K562 (cell line): ENCODE data around the gene HIVEP1. TPM values are rescaled to one million over a fixed set of nuclear protein-coding genes. Genes with fewer than 3 reads are reported as not detected.

Source experiments
- ATAC-seq: fragments of 200-7000 bp; cut with Tn5 transposase; 3 replicates; pipeline ENCODE4 v1.9.1; 2020; ENCODE audit warnings: moderate library complexity
- BruUV-seq: library from RNA; stranded (reverse); fragments of 400-500 nt; replicated peaks from 2 replicates; lab custom pipeline; 2021; lab: Mats Ljungman, UMichigan
- CTCF ChIA-PET: fragments of 300-600 bp; formaldehyde crosslinking; extraction: SDS; loops from one replicate; lab custom pipeline; 2021; ENCODE audit warnings: low intra/inter-chr PET ratio; lab: Yijun Ruan, JAX
- POLR2A ChIA-PET: fragments of 300-600, 350-650 bp; sonication (Branson Sonifier 250); formaldehyde crosslinking; extraction: SDS; loops from one replicate; lab custom pipeline; 2021; ENCODE audit warnings: antibody characterized with exemption, inconsistent platforms; lab: Yijun Ruan, JAX
- DNase-seq, 4 experiments: peaks; one replicate each; pipeline versions ENCODE4 v3.0.0 to v3.0.0-alpha.2; 2011 to 2018; ENCODE audit warnings: low spot score in 3 of 4, mixed read lengths in 3 of 4; ENCODE audit errors: extremely low read depth in 1 of 4
- FAIRE-seq: peaks from 2 replicates; lab custom pipeline; 2011; peaks lifted over from hg19 to GRCh38; lab: Jason Lieb, UNC
- H2AFZ ChIP-seq: 2 replicates; pipeline ENCODE4 v1.6.0; 2011; ENCODE audit warnings: low read depth, low read length, control low read depth, inconsistent platforms
- H3K27ac ChIP-seq: fragments of 200-600 bp; 3 replicates; pipeline ENCODE4 v1.8.0; 2011; ENCODE audit warnings: low read depth, mild to moderate bottlenecking, control low read depth, inconsistent platforms, low read length, moderate library complexity, mixed read lengths; ENCODE audit errors: extremely low read depth
- H3K27me3 ChIP-seq, 2 experiments: fragments of 300-600 bp in 1 of 2; 2 replicates in 1 of 2; 3 replicates in 1 of 2; pipeline versions ENCODE4 v1.6.0 to v1.8.0; 2011; ENCODE audit warnings: inconsistent platforms in 2 of 2, low read length in 2 of 2, mild to moderate bottlenecking in 1 of 2, mixed read lengths in 1 of 2, moderate library complexity in 1 of 2; ENCODE audit not compliant: control insufficient read depth in 2 of 2, insufficient read depth in 2 of 2
- H3K36me3 ChIP-seq: fragments of 300-600 bp; 3 replicates; pipeline ENCODE4 v1.8.0; 2011; ENCODE audit warnings: mild to moderate bottlenecking, low read length, inconsistent platforms; ENCODE audit not compliant: control insufficient read depth, insufficient read depth
- H3K4me1 ChIP-seq, 2 experiments: fragments of 200-600 bp in 1 of 2; replicated peaks in 1 of 2; 2 replicates in 1 of 2; 3 replicates in 1 of 2; pipeline versions ENCODE4 v1.5.1 to v1.8.0; 2011; ENCODE audit warnings: inconsistent platforms in 2 of 2, low read length in 2 of 2, mild to moderate bottlenecking in 1 of 2, mixed read lengths in 1 of 2, moderate library complexity in 1 of 2; ENCODE audit not compliant: control insufficient read depth in 2 of 2, insufficient read depth in 2 of 2
- H3K4me2 ChIP-seq: 2 replicates; pipeline ENCODE4 v1.6.1; 2011; ENCODE audit warnings: low read length, control low read depth, inconsistent platforms, mixed read lengths; ENCODE audit not compliant: insufficient read depth
- H3K4me3 ChIP-seq: fragments of 200-600 bp; sonication (generic), shearing (Covaris generic); 2 replicates; pipeline ENCODE4 v1.5.1; 2016; ENCODE audit warnings: control low read depth, inconsistent platforms
- H3K79me2 ChIP-seq: fragments of 200-600 bp; 3 replicates; pipeline ENCODE4 v1.8.0; 2011; ENCODE audit warnings: low read length, inconsistent platforms; ENCODE audit not compliant: control insufficient read depth, insufficient read depth
- H3K9ac ChIP-seq, 2 experiments: 2 replicates each; pipeline versions ENCODE4 v1.6.0 to v1.6.1; 2011; ENCODE audit warnings: low read depth in 2 of 2, low read length in 2 of 2, control low read depth in 1 of 2, inconsistent platforms in 1 of 2, mild to moderate bottlenecking in 1 of 2, mixed read lengths in 1 of 2; ENCODE audit not compliant: insufficient read depth in 1 of 2
- H3K9me1 ChIP-seq: one replicate; pipeline ENCODE4 v1.6.0; 2011; ENCODE audit warnings: inconsistent platforms, mild to moderate bottlenecking, low read length, moderate library complexity; ENCODE audit not compliant: control insufficient read depth, insufficient read depth
- H3K9me3 ChIP-seq: replicated peaks from 2 replicates; pipeline ENCODE4 v1.5.1; 2011; ENCODE audit warnings: low read depth, low read length, inconsistent platforms; ENCODE audit not compliant: control insufficient read depth, insufficient read depth
- H4K20me1 ChIP-seq: replicated peaks from 2 replicates; pipeline ENCODE4 v1.6.1; 2011; ENCODE audit warnings: low read length, inconsistent platforms, mixed read lengths; ENCODE audit not compliant: control insufficient read depth, insufficient read depth
- ASH1L ChIP-seq: fragments of 450-650 bp; IDR thresholded peaks from 2 replicates; pipeline ENCODE4 v1.6.1; 2018; ENCODE audit warnings: borderline replicate concordance, mild to moderate bottlenecking, low read depth; ENCODE audit not compliant: partially characterized antibody
- CBX1 ChIP-seq: sonication (generic); IDR thresholded peaks from 2 replicates; pipeline ENCODE4 v1.6.1; 2016; ENCODE audit warnings: antibody characterized with exemption, low read depth, mild to moderate bottlenecking
- CHAMP1 ChIP-seq: fragments of 450-650 bp; IDR thresholded peaks from 2 replicates; pipeline ENCODE4 v1.6.1; 2016; ENCODE audit warnings: mild to moderate bottlenecking
- CREB3L1 ChIP-seq: fragments of 450-650 bp; IDR thresholded peaks from 2 replicates; pipeline ENCODE4 v1.6.1; 2014; ENCODE audit warnings: low read depth, mild to moderate bottlenecking, moderate library complexity, borderline replicate concordance
- HMBOX1 ChIP-seq: sonication (generic); IDR thresholded peaks from 2 replicates; pipeline ENCODE4 v1.6.1; 2016
- KLF16 ChIP-seq: IDR thresholded peaks from 2 replicates; pipeline ENCODE4 v1.6.1; 2016; ENCODE audit warnings: antibody characterized with exemption
- MIER1 ChIP-seq: fragments of 450-650 bp; IDR thresholded peaks from 2 replicates; pipeline ENCODE4 v1.6.1; 2016; ENCODE audit warnings: antibody characterized with exemption, mild to moderate bottlenecking, low read depth
- SMAD1 ChIP-seq: fragments of 150-350 bp; IDR thresholded peaks from 2 replicates; pipeline ENCODE4 v1.6.1; 2014; ENCODE audit warnings: low read length, low read depth; ENCODE audit not compliant: partially characterized antibody
- ZBED1 ChIP-seq: IDR thresholded peaks from 2 replicates; pipeline ENCODE4 v1.6.1; 2014
- ZEB2 ChIP-seq: fragments of 450-650 bp; IDR thresholded peaks from 2 replicates; pipeline ENCODE4 v1.6.1; 2016
- whole genome bisulfite sequencing: fragments of 100-300 bp; shearing (Covaris generic); methylation state at CpG from one replicate; pipeline ENCODE4 v1.1.6; 2016; ENCODE audit warnings: low coverage, mixed read lengths; ENCODE audit not compliant: insufficient coverage; ENCODE audit errors: missing lambda C conversion rate; 5-methylcytosine and 5-hydroxymethylcytosine counted together
- in situ Hi-C: fragments of 300-500 bp; cut with MboI; formaldehyde crosslinking; loops from 4 replicates; pipeline ENCODE4 v1.15.0; 2018; ENCODE audit warnings: inconsistent platforms, mixed read lengths
- intact Hi-C: fragments of 100-400 bp; cut with micrococcal nuclease; formaldehyde crosslinking; loops from 2 replicates; pipeline ENCODE4 v1.14.2; 2022
- polyA plus RNA-seq, 8 experiments: library from polyadenylated mRNA; depleted of rRNA in 4 of 8; stranded (reverse) in 5 of 8; unstranded in 3 of 8; fragments of >200 nt; fragmentation: Nextera tagmentation in 2 of 8; fragmentation: Illumina TruSeq in 1 of 8; extraction: Ambion mirVana in 2 of 8; extraction: Trizol in 1 of 8; gene quantifications; 2 replicates each; pipeline versions ENCODE4 v1.2.1 to v1.2.3, GENCODE V29; 2011 to 2014; ENCODE audit warnings: inconsistent platforms in 1 of 8, missing spikeins in 1 of 8
- total RNA-seq, 7 experiments: library from RNA; depleted of rRNA in 6 of 7; stranded (reverse); fragments of >200 nt in 6 of 7; fragmentation: Illumina TruSeq in 2 of 7; extraction: Trizol in 2 of 7; gene quantifications; 2 replicates each; pipeline versions ENCODE4 v1.2.1 to v1.2.3, GENCODE V29; 2011 to 2021; ENCODE audit warnings: low replicate concordance in 1 of 7

Gene HIVEP1
- total and polyA plus RNA-seq, 9 of the 15 experiments (the other 6 are each of a cell fraction or from before 2014, with no cell fraction given), result 6.0 to 33.3 (median 21.7) TPM

- TF ChIP-seq CREB3L1 (no peak), ZBED1 (no peak)
Observed at GRCh38 chr6:12200761-12201160, 188.6 kb downstream of the HIVEP1 start (continued).

- ChIA-PET POLR2A (no interaction called here), CTCF (no interaction called here)
- FAIRE-seq, result no peak
- peaks cover 27 to 31% of the 10 kb centered on the region in 2 experiments for H3K27me3 ChIP-seq
- no peaks in the 10 kb centered on the region for H3K36me3 ChIP-seq
- BruUV-seq, result no TSS peak
- in situ Hi-C loops, result no loop called here
- no peaks in the 10 kb centered on the region for H3K9me3 ChIP-seq
- H3K9me1 ChIP-seq, result no peaks in the 10 kb centered on the region
- no peak overlapping the region for H3K4me2 ChIP-seq
- H4K20me1 ChIP-seq, result no peaks in the 10 kb centered on the region
- intact Hi-C loops, result no loop called here
- WGBS, result 0% methylated on average over 6 of the region's 6 CpGs
- no peak for TF ChIP-seq ASH1L
- no peak for TF ChIP-seq KLF16
- no peak for TF ChIP-seq MIER1
- TF ChIP-seq ZEB2, result no peak
- no peak for TF ChIP-seq HMBOX1
- no peak for TF ChIP-seq SMAD1
- no peak for TF ChIP-seq CBX1
- no peak for TF ChIP-seq CHAMP1
- no peak for ATAC-seq
- no peak overlapping the region for H3K4me3 ChIP-seq
- H3K79me2 ChIP-seq, result no peaks in the 10 kb centered on the region
- H3K27ac ChIP-seq, result no peak overlapping the region
- DNase-seq, result no peak
- no peak overlapping the region for H3K9ac ChIP-seq
- no peaks in the 10 kb centered on the region for H3K4me1 ChIP-seq
- H2AFZ ChIP-seq, result no peak overlapping the region
Observed at GRCh38 chr6:12203001-12203400, 190.9 kb downstream of the HIVEP1 start.
